PFSK-1 (cell line): ENCODE measurements around the gene GNB5.

Experiments
- FOXP2 ChIP-seq: optimal IDR thresholded peaks from 2 replicates; pipeline ENCODE3; 2011; ENCODE audit warnings: borderline replicate concordance, control low read depth, inconsistent platforms; ENCODE audit not compliant: insufficient read depth; ENCODE audit errors: extremely low read length, extremely low read depth
- POLR2AphosphoS5 ChIP-seq: IDR thresholded peaks from 2 replicates; pipeline ENCODE4 v1.6.1; 2012; ENCODE audit warnings: low read depth, mild to moderate bottlenecking, control low read depth, low read length, moderate library complexity
- SIN3A ChIP-seq: IDR thresholded peaks from 2 replicates; pipeline ENCODE4 v1.6.1; 2012; ENCODE audit warnings: mild to moderate bottlenecking, low read length, moderate library complexity, borderline replicate concordance; ENCODE audit not compliant: insufficient read depth
- TAF1 ChIP-seq: IDR thresholded peaks from 2 replicates; pipeline ENCODE4 v1.6.1; 2012; ENCODE audit warnings: low read length, control low read depth, borderline replicate concordance; ENCODE audit not compliant: insufficient read depth
- TF ChIP-seq, protein P1 (sequence below), 2 experiments: IDR thresholded peaks; 2 replicates each; pipeline versions ENCODE4 v1.6.1 to v1.8.0; 2011 to 2012; ENCODE audit warnings: low read depth in 2 of 2, low read length in 2 of 2, control low read depth in 1 of 2, inconsistent platforms in 1 of 2, mild to moderate bottlenecking in 1 of 2, moderate library complexity in 1 of 2; ENCODE audit not compliant: insufficient read depth in 1 of 2

The GNB5 gene

GRCh38 chr15:52185151-52185561 lies 6.0 kb downstream of the GNB5 start:
- TF ChIP-seq TAF1, result no peak

GRCh38 chr15:52184721-52185120 lies 6.5 kb downstream of the GNB5 start:
- TF ChIP-seq SIN3A, result no peak
- TF ChIP-seq TAF1, result no peak
- TF ChIP-seq FOXP2, result no peak
- TF ChIP-seq, protein P1, sequence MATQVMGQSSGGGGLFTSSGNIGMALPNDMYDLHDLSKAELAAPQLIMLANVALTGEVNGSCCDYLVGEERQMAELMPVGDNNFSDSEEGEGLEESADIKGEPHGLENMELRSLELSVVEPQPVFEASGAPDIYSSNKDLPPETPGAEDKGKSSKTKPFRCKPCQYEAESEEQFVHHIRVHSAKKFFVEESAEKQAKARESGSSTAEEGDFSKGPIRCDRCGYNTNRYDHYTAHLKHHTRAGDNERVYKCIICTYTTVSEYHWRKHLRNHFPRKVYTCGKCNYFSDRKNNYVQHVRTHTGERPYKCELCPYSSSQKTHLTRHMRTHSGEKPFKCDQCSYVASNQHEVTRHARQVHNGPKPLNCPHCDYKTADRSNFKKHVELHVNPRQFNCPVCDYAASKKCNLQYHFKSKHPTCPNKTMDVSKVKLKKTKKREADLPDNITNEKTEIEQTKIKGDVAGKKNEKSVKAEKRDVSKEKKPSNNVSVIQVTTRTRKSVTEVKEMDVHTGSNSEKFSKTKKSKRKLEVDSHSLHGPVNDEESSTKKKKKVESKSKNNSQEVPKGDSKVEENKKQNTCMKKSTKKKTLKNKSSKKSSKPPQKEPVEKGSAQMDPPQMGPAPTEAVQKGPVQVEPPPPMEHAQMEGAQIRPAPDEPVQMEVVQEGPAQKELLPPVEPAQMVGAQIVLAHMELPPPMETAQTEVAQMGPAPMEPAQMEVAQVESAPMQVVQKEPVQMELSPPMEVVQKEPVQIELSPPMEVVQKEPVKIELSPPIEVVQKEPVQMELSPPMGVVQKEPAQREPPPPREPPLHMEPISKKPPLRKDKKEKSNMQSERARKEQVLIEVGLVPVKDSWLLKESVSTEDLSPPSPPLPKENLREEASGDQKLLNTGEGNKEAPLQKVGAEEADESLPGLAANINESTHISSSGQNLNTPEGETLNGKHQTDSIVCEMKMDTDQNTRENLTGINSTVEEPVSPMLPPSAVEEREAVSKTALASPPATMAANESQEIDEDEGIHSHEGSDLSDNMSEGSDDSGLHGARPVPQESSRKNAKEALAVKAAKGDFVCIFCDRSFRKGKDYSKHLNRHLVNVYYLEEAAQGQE (IDR thresholded peaks at IDR 0.05; ENCODE audit: insufficient read depth in 1 of 2, low read depth in 2 of 2, low read length in 2 of 2), result no peak
- TF ChIP-seq POLR2AphosphoS5, result no peak

GRCh38 chr15:52183562-52184173 lies 7.5 kb downstream of the GNB5 start:
- TF ChIP-seq TAF1, result peak; percentile 29; the same call in 1 of the 2 replicates
- TF ChIP-seq, protein P1 (IDR thresholded peaks at IDR 0.05; ENCODE audit: insufficient read depth in 1 of 2, low read depth in 2 of 2, low read length in 2 of 2), result no peak
- no peak for TF ChIP-seq SIN3A
- TF ChIP-seq FOXP2, result no peak
- TF ChIP-seq POLR2AphosphoS5, result no peak

DNA sequence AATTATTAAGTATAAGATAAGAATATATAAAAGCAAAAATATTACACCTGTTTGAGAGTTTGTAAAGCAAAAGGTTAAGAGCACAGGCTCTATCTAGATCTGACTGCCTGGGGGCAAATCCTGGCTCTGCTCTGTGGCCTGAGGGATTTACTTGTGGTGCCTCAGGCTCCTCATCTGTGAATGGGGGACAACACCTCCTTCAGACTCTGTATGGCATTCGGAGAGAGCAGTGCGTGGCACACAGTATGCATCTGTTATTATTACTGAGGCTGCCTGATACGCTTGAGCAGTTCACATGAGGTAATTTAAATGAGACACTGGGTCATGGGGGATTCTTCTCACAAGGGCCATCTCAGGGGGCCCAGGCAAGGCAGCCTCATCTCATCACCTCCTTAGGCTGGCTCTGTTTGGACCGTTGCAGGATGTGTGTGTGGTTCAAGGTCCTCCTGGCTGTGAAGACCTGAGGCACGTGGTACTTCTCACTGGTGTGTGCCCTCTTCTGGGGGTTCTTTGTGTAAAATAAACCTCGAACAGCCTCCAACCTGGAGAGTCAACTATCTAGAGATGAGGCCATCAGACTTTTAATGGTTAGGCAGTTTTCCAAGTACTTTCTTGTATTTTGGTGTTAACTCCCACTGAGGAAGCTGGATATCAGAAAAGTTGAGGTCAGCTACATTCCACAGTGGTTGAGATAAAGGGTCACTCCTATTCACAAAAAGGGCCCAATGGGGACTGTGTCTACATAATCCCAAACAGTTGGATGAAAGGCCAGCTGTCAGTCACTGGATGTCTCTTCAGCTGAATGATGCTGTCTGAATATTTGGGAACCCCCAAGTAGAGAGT lies 9.0 kb downstream of the GNB5 start:
- no peak for TF ChIP-seq SIN3A
- TF ChIP-seq, protein P1 (IDR thresholded peaks at IDR 0.05; ENCODE audit: insufficient read depth in 1 of 2, low read depth in 2 of 2, low read length in 2 of 2), result no peak
- no peak for TF ChIP-seq TAF1
- TF ChIP-seq FOXP2, result no peak
- no peak for TF ChIP-seq POLR2AphosphoS5

DNA sequence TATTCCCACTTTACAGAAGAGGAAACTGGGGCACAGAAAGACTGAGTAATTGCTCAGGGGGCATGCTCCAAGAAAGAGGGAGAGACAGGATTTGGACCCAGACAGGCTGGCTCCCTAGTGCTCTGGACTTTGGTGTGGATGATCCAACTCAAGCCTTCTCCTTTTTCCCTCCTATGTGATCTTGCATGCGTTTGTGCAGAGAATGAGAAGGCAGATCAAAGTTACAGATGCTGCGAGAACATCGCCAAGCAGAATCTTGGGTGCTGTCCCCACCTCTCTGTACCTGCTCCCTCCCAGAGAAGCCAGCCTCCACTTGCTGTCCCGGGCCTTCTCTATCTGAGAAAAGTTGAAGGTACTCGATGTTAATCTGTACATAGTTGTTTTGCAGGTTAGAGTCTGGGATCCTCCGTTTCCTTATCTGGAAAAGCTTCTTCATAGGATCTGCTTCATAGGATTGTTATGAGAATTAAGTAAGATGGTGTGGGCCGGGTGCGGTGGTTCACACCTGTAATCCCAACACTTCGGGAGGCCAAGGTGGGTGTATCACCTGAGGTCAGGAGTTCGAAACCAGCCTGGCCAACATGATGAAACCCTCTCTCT lies 10.2 kb downstream of the GNB5 start:
- TF ChIP-seq SIN3A (no peak), TAF1 (no peak), FOXP2 (no peak), POLR2AphosphoS5 (no peak)
- TF ChIP-seq, protein P1 (IDR thresholded peaks at IDR 0.05; ENCODE audit: insufficient read depth in 1 of 2, low read depth in 2 of 2, low read length in 2 of 2), result no peak
